ENCODE measurements around the gene SYNE3.
A peak's percentile ranks its signal among the peaks of the same experiment; 100 is the strongest.

SYNE3 gene, protein sequence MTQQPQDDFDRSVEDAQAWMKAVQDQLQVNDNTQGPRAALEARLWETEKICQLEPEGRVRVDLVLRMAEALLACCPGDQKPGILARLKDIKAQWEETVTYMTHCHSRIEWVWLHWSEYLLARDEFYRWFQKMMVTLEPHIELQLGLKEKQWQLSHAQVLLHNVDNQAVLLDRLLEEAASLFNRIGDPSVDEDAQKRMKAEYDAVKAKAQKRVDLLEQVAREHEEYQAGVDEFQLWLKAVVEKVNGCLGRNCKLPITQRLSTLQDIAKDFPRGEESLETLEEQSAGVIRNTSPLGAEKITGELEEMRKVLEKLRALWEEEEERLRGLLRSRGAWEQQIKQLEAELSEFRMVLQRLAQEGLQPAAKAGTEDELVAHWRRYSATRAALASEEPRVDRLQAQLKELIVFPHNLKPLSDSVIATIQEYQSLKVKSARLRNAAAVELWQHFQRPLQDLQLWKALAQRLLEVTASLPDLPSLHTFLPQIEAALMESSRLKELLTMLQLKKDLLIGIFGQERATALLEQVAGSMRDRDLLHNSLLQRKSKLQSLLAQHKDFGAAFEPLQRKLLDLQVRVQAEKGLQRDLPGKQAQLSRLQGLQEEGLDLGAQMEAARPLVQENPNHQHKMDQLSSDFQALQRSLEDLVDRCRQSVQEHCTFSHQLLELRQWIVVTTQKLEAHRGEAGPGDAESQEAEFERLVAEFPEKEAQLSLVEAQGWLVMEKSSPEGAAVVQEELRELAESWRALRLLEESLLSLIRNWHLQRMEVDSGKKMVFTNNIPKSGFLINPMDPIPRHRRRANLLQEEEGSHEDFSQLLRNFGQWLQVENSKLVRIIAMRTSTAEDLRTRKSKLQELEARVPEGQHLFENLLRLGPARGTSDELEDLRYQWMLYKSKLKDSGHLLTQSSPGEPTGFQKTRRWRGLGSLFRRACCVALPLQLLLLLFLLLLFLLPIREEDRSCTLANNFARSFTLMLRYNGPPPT

GRCh38 chr14:95516554-95517181, at the start of gene SYNE3:
Gene SYNE3, minus strand, starts transcription at chr14:95516650. Its CDS starts 40,829 bp downstream, at chr14:95475821.
- DNase-seq = peak in 5 of 58 donors; percentile 40 to 59 (median 55)

GRCh38 chr14:95564060-95564459, 47.6 kb upstream of the SYNE3 start:
- peak in 2 of 58 donors; percentile 7 to 19 for DNase-seq

DNA sequence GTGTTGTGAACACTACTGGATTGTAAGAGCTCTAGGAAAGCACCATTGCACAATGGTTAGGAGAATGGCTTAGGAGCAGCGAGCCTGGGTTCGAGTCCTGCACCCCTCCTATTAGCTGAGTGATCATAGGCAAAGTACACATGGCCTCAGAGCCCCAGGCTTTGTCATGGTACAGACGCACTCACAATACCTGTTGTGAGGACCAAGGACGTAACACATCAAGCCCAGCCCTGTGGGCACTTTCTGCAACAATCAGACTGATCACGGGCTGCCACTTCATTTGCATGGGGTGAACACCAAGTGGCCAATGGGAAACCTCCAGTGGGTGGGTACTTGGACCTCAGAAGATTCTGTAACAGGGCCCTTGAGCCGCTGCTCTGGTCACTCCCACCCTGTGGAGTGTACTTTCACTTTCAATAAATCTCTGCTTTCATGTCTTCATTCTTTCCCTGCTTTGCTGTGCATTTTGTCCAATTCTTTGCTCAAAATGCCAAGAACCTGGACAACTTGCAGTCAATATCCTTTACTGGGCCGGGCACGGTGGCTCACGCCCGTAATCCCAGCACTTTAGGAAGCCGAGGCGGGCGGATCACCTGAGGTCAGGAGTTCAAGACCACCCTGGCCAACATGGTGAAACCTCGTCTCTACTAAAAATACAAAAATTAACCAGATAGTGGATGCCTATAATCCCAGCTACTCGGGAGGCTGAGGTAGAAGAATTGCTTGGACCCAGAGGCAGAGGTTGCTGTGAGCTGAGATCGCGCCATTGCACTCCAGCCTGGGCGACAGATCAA, 46.6 kb upstream of the SYNE3 start:
- DNase-seq = no peak

DNA sequence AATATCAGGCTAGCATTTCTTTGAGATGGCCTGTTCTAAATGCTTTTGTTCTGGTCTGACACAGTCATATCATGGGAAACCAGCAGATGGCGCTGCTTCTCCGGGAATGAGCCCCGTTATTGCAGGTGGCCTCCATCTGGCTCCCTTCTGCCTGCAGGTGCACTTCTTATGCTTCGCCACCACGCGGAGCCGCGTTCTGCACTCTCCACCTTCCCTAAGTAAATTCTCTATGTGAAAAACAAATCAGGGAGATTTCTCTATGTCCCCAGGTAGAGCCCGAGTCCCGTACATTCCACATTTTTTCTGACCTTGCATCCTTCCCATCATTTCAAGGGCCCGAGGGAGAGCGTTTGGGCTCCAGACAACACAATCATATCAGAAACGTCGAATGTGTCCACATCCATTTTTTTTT, 44.6 kb upstream of the SYNE3 start:
- DNase-seq = peak in 57 of 58 donors; percentile 14 to 92 (median 64)

- DNase-seq = no peak
These were observed 42.8 kb upstream of the SYNE3 start for GRCh38 chr14:95559203-95559602.

DNA sequence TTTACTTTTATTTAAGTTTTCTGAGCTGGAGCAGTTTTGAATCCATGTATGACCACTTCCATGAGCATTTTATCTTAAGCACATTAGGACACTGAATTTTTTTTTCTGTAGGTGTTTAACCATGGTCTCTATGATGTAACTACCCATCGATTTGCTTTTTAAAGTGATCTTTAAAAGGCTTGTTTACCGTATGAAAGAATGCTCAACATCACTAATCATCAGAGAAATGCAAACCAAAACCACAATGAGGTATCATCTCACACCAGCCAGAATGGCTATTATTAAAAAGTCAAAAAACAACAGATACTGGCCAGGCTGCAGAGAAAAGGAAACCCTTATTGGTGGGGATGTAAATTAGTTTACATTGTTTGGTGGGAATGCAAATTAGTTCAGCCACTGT, 41.4 kb upstream of the SYNE3 start:
- DNase-seq = no peak

DNA sequence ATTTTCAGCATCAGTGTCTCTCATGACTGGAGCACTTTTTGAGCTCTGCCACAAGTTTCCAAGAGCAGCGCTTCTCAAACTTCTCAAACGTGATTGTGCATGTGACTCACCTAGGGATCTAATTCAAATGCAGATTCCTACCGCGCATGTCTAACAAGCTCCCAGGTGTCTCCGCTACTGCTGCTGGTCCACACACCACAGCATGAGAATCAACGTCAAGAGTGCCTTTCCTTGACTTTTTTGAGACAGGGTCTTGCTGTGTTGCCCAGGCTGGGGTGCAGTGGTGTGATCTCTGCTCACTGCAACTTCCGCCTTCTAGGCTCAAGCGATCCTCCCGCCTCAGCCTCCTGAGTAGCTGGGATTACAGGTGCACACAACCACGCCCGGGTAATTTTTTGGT, 40.8 kb upstream of the SYNE3 start:
- DNase-seq = no peak

- DNase-seq = no peak
These were observed 38.6 kb upstream of the SYNE3 start for GRCh38 chr14:95555053-95555452.

DNA sequence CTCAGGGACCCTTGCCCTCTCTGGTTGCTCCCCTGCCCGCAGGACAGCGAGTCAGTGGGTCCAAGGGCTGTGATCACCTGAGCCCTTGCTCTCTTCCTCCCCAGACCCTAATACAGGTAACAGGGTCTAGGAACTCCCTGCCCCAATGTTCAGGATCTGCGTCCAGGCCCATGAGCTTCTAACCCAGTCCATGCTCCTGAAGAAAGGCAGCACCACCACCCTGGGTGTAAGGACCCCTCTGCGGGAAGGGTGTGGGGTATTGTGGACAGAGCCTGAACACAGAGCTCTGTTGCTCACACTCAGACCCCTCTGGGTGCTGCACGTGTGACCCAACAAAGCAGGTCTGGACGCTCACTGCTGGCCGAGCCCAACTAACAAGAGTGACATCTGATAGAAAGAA, 36.7 kb upstream of the SYNE3 start:
- no peak for DNase-seq

DNA sequence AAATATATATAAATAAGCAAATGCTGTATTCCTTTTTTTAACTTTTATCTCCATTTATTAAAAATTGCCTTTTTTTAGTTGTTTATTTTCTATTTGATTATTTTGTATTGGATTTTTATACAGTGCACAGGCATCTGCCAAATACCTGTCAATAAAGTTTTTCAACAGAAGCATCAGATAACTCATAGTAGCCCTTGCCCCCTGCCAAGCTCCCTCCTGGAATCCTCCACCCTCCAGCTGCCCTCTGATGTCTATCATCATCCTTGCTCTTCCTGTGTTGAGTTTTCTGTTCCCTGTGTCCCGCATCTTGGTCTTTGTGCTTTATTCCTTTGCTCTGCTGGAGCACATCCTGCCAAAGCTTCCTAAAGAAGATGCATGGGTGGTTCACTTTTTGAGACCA, 35.0 kb upstream of the SYNE3 start:
- no peak for DNase-seq

- no peak for DNase-seq
These were observed 33.5 kb upstream of the SYNE3 start for GRCh38 chr14:95549656-95550585.

DNA sequence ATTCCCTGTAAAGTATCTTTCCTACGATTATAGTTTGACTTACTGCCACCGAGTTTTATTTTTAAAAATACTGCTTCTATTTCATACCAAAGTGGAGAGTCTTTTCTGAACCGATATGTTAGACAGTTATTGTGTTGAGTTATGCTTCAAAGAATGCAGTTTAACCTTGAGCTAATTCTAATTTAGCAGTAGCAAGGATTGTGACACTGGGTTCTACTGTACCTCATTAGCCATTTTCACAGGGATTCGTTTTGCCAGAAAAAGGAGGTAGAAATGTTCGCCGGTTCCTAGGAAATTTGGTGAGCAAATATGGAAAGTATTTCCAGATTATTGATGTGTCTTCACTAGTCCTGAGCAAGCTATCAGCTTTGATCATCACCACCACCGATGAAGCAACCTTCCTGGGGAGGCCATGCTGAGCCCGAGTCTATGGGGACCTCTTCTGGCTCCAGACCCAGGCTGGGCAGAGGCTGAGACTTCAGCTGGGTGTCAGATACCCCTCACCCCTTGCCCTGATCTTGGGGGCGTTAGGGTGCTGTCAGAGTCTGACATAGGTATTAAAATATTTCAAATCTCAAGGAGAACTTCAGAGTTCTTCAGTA, 32.0 kb upstream of the SYNE3 start:
- no peak for DNase-seq

DNA sequence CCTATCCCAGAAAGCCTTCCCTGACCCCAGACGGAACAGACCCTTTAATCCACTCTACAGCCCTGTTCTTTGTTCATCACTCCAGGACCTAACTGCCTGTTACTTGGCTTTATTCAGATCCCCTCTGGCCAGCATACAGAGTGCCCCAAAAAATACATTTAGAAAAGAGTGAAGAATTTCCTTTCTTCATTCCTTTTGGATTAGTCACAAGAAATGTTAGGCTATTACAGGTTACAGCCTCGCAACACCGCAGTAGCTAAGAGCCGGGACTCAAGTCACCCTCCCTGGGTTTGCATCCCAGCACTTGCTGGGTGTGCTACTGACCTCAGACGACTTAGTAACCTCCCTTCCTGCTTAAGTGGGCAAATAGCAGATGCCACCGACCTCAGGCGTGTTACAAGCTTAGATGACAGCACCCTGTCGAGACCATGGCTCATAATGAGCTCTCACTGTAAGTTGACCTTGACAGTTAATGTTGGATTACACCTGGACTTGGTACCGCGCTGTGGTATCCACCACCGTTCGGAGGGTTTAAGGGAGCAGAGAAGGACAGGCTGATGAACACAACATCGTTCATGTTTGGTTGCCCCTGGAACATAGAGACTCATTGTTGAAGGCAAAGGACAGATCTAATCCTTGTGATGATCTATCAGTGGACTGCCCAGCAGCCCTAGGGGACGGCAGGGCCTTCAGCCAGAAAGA, 31.3 kb upstream of the SYNE3 start:
- no peak for DNase-seq

DNA sequence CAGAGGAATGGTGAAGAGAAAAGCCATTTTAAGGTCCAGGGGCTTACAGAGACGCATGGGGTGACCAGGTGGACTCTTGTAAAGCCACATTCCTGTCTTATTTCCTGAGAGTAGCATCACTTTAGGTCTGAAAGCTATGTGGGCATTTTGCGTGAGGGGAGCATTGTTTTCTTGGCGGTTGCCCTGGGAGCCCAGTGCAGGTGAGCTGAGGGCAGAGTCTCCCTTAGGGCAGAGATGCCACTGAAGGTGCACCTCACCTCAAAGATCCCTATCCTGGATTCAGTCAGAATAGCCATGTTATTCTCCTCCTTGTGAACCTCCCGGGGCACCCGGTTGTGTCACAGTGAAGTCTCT, 30.8 kb upstream of the SYNE3 start:
- DNase-seq = no peak

DNA sequence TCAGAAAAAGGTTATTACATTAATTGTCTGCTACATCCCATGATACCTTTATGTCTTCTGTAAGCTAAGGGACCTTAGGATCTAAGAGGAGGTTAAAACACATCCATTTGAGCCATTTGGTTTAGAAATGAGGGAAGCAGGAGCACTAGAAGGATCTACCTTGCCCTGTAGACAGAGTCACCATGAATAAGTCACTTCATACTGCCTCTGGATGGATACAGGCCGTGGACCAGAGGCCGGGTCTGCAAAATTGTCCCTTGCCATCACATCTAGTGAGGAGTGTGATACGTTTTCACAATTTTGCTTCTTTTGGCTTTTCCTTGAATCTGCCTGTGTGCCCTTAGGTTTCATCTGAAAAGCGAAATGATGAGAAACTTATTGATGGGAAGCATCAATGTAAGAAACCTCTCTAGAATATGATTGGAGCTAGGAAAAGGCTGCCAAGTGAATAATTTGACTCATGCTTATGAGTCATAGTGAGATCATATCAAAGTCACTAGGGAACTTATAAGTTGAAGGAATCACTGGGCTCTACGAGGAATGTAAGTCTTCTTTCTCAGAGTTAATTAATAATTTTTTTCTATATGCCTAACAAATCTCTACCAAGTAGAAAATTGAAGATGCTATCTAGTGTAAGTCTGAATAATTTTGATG, 29.2 kb upstream of the SYNE3 start:
- DNase-seq = no peak

DNA sequence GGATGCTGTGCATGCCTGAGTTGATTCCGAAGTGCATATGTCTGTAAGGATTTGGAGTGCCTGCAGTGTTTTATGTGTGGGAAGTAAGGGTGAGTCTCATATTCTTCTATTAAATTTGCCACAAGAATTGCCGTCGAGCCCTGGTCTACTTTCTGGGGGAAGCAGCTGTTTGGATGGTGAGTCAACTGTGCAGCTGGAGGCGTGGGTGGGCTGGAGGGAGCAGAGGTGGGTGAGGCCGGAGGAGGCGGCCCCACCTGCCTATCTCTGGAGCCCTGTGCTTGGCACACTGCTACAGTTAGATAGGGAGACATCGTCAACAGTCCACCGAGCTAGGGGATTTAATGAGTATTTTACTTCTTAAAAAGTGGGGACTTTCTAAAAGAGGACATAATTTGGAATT, 28.1 kb upstream of the SYNE3 start:
- DNase-seq = no peak

DNA sequence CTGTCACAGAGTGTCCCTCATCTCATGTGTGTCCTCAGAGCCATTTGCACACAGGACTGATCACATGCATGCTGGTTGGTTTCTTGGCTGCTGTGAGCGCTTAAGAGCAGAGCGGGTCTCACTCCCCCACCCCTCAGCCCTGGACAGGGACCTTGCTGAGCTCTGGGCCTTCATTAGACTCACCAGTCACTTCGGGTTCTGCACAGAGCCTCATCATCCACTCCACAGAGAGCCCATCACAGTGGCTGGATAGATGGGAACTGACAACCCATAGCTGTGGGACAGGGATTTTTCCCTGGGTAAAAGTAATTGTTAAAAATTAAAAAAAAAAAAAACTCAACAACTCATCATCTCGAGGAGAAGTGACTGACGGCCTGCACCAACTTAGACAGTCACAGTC, 26.6 kb upstream of the SYNE3 start:
- DNase-seq = no peak
